DMS153 (cell line): ENCODE data around the gene ZFTA.

ENCODE experiments used
- DNase-seq: peaks from one replicate; lab custom pipeline; 2025; lab: John Stamatoyannopoulos, UW

ZFTA gene

DNA sequence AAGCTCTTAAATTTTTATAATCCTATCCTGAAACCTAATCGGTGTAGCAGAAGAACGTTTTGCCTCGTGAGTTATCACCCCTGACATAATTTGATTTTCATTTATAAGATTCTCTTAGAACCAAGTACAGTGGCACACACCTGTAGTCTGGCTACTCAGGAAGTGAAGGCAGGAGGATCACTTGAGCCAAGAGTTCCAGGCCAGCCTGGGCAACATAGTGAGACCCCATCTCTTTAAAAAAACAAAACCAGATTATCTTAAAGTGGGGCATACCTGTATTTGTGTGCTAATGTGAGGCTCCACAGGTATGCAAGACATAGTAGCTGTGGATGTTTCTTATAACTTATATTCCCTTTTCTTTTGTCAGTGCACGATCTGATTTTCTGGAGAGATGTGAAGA, 19.0 kb downstream of the ZFTA start:
- no peak for DNase-seq

DNA sequence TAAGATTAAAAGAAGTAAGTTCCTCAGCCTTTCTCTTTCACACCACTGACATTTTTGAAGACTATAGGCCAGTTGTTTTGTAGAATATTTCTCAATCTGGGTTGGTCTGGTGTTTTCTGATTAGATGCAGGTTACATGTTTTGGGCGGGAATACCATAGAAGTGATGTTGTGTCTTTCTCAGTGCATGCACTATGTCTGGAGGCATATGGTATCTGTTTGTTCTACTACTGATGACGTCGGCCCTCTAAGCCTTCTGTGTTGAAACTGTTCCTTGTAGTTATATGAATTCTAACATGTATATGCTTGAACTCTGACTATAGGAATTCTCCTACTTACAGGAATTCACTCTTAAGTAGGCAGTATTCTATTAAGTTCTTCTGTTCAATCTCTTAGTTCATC, 21.6 kb downstream of the ZFTA start:
- DNase-seq = no peak

DNA sequence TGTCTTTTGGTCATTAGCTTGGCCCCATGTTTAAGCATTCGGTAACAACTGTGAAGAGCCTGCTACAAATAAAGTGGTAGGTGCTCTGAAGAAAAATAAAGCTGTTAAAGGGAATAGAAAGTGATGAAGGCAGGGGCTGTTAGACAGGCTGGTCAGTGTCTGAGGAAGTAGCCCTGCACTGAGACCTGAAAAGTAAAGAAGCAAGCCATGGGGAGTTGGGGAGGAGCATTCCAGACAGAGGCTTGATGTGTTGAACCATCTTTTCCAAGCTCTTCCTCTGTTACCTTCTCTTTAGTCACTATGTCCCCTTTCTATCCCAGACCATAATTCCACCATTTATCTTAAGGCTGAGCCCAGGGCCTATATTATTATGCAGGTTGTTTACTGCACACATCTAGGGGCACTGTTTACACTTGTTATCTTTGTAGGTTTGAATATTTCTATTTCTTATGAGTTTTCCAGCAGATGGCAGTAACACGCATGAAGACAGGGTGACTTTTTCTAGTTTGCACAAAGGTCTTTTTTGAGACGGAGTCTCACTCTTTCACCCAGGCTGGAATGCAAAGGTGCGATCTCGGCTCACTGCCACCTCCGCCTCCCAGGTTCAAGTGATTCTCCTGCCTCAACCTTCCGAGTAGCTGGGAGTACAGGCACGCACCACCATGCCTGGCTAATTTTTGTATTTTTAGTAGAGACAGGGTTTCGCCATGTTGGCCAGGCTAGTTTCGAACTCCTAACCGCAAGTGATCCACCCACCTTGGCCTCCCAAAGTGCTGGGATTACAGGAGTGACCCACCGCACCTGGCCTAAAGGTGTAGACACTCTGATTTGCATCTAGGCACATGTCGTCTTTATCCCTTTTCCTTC, 23.0 kb downstream of the ZFTA start:
- DNase-seq = no peak

DNA sequence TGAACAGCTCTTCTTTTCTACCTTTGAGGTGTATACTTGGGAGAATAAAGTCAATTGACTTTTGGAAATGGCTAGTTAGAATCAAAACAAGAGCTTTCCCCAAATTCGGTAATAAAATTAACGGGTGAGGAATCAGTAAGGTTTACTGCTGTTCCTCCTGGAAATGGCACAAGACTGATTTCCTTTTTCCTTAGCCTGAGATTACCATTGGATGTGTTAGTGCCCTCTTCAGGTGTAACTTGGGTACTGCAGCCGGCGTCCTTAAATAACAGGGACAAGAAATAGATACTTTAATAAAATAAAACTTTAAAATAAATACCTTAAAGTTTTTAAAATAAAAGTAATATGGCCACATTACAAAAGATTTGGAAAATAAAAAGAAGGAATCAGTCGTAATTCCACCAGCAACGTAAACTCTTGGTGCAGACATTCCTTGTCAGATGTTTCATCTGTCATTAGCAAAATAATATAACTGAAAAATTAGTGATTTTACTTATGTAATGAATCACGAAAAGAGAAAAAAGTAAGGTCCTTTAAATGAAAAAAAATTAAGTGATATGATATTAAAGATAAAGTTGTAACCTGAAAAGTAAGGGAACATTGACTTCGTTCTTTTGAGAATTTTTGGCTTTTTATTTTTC, 29.7 kb downstream of the ZFTA start:
- peak; percentile 35 for DNase-seq

DNA sequence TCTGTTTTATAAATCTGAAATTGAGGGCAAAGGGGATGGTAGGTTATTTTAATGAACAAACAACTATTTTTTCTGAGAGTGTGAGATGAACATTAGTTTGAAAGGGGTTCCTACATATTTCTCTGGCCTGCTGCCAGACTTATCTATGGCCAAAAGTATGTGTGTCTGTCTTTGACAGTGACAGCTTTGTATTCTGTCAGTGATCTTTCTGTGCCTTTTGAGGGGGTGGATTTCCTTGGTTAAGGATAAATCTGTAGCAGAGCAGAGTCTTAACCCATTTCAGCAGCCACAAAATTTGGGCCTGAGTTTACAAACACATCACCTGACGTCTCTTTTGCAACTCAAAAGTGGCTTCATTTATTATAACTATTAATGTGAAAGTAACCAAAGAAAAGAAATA, 30.9 kb downstream of the ZFTA start:
- no peak for DNase-seq

DNA sequence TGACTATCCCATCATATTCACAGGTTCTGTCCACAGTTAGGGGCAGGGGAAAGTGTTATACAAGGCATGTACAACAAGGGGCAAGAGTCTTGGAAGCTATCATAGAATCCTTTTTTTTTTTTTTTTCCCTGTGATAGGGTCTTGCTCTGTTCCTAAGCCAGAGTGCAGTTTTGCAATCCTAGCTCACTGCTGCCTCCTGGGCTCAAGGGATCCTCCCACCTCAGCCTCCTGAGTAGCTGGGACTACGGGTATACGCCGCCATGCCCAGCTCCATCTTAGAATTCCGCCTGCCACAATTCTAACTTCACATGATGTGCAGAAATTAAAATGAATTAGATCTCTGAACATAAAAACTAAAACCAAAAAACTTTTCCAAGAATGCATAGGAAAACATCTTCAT, 31.7 kb downstream of the ZFTA start:
- no peak for DNase-seq

DNA sequence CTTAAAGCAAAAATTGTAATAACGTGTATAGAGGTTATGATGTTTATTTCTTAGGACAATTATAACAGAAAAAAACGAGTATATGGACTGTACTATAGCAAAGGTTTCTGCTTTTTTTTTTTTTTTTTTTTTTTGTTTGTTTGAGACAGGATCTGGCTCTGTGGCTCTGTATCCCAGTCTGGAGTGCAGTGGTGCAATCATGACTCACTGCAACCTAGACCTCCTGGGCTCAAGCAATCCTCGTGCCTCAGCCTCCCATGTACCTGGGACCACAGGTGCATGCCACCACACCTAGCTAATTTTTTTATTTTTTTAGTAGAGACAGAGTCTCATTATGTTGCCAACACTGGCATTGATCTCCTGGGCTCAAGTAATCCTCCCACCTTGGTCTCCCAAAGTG, 39.2 kb downstream of the ZFTA start:
- DNase-seq = no peak

DNA sequence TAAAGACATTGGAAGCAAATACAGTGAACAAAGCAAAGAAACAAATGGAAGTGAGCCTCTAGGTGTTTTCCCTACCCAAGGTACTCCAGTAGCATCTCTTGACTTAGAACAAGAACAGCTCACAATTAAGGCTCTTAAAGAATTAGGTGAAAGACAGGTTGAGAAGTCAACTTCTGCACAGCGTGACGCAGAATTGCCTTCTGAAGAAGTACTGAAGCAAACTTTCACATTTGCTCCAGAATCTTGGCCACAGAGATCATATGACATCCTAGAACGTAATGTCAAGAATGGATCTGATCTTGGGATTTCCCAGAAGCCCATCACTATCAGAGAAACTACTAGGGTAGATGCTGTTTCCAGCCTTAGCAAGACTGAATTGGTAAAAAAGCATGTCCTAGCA, 48.0 kb downstream of the ZFTA start:
- no peak for DNase-seq

DNA sequence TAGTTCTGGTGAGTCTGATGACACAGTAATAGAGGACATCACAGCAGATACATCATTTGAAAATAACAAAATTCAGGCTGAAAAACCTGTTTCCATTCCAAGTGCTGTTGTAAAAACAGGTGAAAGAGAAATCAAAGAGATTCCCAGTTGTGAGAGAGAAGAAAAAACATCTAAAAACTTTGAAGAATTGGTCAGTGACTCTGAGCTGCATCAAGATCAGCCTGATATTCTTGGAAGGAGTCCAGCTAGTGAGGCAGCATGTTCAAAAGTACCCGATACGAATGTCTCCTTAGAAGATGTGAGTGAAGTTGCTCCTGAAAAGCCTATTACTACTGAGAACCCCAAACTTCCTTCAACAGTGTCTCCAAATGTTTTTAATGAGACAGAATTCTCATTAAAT, 48.6 kb downstream of the ZFTA start:
- no peak for DNase-seq

DNA sequence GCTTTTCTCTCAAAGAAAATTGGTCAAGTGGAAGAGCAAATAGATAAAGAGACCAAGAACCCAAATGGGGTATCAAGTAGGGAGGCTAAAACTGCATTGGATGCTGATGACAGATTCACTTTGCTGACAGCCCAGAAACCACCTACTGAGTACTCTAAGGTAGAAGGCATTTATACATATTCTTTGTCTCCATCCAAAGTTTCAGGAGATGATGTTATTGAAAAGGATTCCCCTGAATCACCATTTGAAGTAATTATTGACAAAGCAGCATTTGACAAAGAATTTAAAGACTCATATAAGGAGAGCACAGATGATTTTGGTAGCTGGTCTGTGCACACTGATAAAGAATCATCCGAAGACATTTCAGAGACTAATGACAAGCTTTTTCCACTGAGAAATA, 49.6 kb downstream of the ZFTA start:
- no peak for DNase-seq
